GM18517 (cell line): ENCODE results near the gene DPP7.

Source experiments
- ATAC-seq: cut with Tn5 transposase; IDR thresholded peaks from one replicate; pipeline ENCODE4 v1.9.1; 2021; ENCODE audit warnings: mild to moderate bottlenecking, moderate library complexity; ENCODE audit not compliant: unreplicated experiment

Gene DPP7

GRCh38 chr9:137114613-137115393 lies at the start of gene DPP7:
TSS of gene DPP7 (minus strand) at chr9:137114733. CDS start at chr9:137114713, 20 bp downstream.
- no peak for ATAC-seq

DNA sequence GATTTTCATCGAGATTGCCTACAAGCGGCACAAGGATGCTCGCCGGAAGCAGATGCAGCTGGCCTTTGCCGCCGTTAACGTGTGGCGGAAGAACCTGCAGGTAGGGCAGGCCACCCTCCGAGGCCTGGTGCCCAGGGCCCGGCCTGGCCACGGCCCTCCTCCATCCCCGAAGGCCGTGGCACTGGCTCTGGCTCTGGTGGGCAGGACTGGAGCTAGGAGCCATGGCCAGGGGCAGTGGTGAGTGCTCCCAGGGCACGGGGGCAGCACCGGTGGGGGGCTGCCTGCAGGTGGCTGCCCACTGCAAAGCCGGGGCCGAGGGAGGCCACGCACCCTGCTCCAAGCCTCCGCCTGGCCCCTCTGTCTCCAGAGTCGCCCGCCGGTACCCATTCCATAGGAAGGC lies 49.3 kb upstream of the DPP7 start:
- no peak for ATAC-seq

- ATAC-seq = no peak
These were observed 48.8 kb upstream of the DPP7 start for GRCh38 chr9:137163365-137163715.

DNA sequence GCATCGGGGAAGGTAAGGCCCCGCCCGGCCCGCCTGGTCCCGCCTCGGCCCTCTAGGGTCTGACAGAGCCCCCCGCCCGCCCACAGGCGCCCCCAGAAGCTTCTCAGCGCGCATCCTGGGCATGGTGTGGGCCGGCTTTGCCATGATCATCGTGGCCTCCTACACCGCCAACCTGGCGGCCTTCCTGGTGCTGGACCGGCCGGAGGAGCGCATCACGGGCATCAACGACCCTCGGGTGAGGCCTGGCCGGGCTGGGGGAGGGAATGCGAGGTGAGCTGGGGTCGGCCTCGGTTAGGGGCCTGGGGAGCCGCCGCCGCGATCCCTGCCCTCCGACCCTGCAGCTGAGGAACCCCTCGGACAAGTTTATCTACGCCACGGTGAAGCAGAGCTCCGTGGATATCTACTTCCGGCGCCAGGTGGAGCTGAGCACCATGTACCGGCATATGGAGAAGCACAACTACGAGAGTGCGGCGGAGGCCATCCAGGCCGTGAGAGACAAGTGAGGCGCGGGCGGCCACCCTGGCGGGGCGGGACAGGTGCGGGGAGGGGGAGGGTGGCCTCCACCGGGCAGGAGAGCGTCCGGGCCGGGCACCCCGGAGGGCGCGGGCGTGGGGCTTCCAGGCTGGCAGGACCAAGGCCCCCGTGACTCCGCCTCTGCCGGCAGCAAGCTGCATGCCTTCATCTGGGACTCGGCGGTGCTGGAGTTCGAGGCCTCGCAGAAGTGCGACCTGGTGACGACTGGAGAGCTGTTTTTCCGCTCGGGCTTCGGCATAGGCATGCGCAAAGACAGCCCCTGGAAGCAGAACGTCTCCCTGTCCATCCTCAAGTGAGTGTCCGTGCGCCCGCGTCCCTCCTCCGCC lies 48.2 kb upstream of the DPP7 start:
- ATAC-seq = no peak

DNA sequence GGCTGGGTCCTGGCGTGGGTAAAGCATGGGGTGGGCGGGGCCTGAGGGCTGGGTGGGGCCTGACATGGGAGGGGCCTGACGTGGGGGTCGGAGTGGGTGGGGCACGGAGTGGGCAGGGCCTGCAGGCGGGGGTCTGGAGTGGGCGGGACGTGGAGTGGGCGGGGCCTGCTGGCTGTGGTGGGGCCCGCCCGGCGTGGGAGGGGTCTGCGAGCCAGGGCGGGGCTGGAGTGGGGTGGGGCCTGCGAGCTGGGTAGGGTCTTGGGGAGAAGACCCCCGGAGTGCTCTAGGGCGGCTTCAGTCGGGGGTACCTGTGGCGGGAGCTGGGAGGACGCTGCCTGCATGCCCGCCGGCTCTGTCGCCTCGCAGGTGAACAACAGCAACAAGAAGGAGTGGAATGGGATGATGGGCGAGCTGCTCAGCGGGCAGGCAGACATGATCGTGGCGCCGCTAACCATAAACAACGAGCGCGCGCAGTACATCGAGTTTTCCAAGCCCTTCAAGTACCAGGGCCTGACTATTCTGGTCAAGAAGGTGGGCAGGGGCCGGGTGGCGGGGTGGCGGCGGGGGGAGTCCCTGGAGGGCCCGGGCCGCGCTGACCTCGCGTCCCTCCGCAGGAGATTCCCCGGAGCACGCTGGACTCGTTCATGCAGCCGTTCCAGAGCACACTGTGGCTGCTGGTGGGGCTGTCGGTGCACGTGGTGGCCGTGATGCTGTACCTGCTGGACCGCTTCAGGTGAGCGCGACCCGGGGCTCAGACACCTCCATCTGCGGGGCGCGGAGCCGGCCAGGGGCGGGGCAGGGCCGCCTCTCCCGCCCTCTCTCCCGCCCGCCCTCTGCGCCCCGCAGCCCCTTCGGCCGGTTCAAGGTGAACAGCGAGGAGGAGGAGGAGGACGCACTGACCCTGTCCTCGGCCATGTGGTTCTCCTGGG lies 47.3 kb upstream of the DPP7 start:
- ATAC-seq = no peak

- no peak for ATAC-seq
These were observed 46.4 kb upstream of the DPP7 start for GRCh38 chr9:137160716-137161557.

GRCh38 chr9:137160054-137160425 lies 45.5 kb upstream of the DPP7 start:
- no peak for ATAC-seq

GRCh38 chr9:137159105-137160053 lies 44.8 kb upstream of the DPP7 start:
- ATAC-seq = no peak

DNA sequence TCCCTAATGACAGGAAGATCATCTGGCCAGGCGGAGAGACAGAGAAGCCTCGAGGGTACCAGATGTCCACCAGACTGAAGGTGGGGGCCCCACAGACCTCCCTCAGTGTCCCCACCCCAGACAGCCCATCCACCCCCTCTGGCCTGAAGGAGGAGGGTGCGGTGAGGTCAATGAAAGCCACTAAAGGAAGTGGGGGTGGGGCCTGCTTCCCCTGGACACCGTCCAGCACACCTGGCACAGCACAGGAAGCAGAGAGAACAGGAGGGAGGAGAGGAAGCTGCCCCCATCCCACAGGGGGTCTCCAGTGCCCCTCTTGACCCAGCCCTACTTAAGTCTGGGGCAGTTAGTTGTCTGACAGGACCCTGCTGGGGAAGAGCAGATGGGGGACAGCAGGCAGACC lies 44.1 kb upstream of the DPP7 start:
- ATAC-seq = no peak

DNA sequence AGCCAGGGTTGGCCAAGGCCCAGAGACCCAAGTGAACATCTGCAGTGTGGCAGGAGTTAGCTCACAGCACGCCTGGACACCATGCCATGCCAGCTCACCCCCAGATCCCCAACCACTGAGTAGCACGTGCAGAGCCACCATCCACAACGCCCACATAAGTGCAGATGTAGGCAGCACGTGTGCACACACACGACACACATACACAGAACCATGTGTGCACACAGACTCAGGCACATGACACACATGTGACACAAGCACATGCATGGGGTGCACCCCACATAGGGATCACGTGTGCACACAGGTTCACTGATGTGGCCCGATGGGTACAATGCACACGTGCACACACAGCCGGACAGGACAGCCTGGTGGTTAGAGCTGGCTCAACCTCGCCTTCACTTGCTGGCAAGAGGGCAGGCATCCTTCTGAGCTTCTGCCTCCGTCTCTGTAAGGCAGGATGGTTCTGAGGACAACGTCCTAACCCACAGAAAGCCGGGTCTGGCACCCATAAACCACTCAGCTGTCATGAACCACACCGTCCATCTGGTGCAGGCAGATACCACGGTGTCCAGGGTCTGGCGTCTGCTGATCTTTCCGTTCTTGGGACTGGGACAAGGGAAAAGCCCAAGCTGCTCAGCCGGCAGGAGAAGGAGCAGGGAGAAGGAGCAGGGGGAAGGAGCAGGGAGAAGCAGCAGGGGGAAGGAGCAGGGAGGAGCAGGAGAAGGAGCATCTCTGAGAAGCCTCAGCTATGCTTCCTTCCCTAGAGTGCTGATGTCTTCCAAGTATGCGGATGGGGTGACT lies 43.3 kb upstream of the DPP7 start:
- no peak for ATAC-seq

DNA sequence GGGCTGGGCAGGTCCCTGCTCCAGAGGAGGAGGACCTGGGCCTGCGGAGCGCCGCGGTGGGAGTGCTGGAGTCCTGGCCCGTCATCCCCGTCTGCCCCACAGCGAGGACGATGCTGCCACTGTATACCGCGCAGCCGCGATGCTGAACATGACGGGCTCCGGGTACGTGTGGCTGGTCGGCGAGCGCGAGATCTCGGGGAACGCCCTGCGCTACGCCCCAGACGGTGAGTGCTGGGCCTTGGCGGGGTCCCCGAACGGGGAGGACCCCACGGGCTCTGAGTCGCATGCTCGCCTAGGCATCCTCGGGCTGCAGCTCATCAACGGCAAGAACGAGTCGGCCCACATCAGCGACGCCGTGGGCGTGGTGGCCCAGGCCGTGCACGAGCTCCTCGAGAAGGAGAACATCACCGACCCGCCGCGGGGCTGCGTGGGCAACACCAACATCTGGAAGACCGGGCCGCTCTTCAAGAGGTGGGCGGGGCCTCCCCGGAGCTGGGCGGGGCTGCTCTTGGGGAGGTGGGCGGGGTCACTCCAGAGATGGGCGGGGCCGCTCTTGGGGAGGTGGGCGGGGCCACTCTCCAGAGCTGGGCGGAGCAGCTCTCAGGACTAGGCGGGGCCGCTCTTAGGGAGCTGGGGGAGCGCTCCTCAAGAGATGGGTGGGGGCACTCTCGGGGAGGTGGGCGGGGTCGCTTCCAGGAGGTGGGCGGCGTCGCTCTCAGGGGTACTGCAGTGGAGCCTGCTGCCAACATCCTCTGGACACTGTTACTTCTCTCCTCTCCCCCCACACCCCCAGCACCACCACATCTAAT lies 42.2 kb upstream of the DPP7 start:
- no peak for ATAC-seq

- ATAC-seq = no peak
These were observed 38.4 kb upstream of the DPP7 start for GRCh38 chr9:137152844-137153405.

DNA sequence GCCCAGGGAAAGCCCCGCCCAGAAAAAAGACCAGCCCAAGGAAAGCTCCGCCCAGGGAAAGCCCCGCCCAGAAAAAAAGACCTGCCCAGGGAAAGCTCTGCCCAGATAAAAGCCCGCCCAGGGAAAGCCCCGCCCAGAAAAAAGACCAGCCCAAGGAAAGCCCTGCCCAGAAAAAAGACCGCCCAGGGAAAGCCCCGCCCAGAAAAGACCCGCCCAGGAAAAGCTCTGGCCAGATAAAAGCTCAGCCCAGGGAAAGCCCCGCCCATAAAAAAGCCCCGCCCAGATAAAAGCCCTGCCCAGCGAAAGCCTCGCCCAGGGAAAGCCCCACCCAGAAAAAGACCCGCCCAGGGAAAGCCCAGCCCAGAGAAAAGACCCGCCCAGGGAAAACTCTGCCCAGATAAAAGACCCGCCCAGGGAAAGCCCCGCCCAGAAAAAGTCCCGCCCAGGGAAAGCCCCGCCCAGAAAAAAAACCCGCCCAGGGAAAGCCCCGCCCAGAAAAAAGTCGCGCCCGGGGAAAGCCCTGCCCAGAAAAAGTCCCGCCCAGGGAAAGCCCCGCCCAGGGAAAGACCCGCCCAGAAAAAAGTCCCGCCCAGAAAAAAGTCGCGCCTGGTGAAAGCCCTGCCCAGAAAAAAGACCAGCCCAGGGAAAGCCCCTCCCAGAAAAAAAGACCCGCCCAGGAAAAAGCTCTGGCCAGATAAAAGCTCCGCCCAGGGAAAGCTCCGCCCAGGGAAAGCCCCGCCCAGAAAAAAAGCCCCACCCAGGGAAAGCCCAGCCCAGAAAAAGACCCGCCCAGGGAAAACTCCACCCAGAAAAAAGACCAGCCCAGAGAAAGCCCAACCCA lies 36.3 kb upstream of the DPP7 start:
- no peak for ATAC-seq

- no peak for ATAC-seq
These were observed 35.5 kb upstream of the DPP7 start for GRCh38 chr9:137149942-137150616.

DNA sequence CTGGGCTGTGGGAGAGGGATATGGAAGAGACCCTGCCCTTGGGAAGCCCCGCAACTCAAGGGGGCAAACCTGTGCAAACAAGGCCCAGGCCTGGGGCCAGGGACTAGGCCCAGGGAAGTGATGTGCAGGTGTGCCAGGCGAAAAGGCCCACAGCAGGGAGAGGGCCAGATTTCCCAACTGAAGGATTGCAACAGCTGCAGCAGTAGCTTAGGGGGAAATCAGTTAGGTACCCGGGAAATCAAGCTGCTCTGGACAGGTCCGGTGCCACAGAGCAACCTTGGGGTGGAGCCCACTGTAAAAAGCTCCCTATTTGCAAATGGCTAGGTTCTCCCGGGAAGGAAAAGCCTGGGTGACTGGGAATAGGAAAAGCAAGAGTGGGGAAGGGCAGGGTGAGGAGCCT lies 34.8 kb upstream of the DPP7 start:
- no peak for ATAC-seq

DNA sequence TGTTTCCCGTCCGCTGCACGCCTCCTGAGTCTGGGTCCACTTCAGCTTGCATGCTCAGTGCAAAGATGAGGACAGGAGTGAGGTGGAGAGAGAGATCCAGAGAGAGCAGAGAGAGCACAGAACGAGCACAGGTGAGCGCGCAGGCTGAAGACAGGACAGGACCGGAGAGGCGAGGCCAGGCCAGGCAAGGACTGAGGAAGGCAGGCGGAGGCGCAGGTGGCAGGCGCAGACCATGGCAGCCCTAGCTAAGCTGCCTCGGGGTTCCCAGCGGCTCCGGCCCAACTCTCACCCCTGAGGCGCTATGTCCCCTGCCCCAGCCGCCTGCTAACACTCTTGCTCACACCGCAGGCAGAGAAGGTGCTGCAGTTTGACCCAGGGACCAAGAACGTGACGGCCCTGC lies 34.1 kb upstream of the DPP7 start:
- no peak for ATAC-seq
